ENCODE data around the gene SLC22A6.
"Not testable (repeated sequence)": the region's sequence is repeated elsewhere in the genome, so short reads cannot be mapped to it uniquely, and the experiment has no call there.

The SLC22A6 gene

GRCh38 chr11:62985041-62985750 lies 429 bp upstream of the SLC22A6 start:
- DNase-seq (ENCODE audit: low read depth in 1 of 2, low spot score in 1 of 2) = no peak

DNA sequence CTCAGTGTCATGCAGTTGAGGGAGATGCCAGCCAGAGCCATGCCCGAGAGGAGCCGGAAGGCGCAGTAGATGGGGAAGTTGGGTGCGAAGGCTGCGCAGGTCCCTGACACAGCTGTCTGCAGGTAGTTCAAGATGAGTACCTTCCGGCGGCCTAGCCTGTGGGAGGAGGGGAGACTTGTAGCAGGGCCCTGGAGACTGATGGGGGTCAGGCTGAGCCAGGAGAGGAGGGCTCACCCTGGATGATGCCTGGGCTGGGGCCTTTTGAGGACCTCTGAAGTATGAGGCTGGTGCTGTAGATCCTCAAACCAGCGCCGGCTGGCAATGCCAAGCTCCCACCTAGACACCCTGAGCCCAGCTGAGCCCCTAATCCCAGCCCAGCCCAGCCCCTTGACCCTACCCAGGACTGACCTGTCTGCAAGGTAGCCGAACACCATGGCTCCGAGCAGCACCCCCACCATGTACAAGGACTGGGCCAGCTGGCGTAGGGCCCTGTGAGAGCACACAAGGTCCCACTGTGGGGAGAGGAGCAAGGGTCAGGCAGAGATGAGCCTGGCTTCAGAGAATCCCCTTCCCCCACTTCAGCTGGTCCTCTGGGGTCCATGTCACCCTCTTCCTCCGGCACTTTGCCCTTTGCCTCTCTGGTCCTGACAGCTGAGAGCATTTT lies 1.1 kb downstream of the SLC22A6 start:
- DNase-seq (ENCODE audit: low read depth in 1 of 2, low spot score in 1 of 2) = no peak

DNA sequence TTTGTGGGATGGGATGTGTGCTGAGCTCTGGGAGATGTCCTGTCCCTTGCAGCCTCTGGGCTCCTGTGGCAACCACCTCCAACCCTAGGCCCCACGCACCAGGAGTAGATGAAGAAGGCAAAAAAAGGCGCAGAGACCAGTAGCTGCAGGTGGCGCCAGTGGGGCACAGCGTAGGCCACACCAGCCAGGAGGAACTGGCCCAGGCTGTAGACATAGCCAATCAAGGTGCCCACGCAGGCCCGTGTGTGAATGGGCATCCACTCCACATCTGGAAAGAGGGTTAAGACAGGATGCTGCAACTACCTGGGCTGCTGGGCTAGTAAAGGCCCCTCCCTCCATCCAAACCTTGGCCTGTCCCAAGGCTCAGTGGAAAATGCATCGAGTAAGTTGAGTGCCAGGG lies 3.0 kb downstream of the SLC22A6 start:
- no peak for DNase-seq (ENCODE audit: low read depth in 1 of 2, low spot score in 1 of 2)

DNA sequence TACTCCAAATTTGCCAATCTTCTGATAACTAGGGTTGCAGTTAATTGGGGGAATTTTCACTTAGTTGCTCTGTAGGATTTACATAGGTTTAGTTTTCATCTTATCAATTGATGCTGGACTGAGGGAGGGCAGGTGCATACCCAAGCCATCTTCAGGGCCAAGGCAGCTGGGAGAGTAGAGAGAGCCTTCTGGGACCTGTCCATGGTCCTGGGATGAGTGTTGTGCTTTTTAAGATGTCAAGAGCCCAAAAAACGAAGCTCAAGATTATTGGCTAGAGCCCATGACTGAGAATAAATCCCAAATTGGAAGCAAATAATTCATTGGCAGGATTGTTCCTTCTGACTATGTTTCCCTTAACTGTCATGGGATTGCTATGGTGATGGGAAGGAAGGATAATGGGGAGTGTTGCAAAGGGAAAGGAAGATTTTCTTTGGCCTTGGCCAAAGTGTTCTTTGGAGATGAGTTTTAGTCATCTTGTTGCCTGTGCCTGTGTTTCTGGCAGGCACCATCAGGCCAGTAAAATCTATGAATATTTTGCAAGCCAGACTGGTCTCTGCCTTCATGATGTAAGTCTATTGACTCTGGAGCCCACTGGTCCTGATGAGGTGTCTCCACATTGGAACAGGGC lies 4.5 kb downstream of the SLC22A6 start:
- no peak for DNase-seq (ENCODE audit: low read depth in 1 of 2, low spot score in 1 of 2)

DNA sequence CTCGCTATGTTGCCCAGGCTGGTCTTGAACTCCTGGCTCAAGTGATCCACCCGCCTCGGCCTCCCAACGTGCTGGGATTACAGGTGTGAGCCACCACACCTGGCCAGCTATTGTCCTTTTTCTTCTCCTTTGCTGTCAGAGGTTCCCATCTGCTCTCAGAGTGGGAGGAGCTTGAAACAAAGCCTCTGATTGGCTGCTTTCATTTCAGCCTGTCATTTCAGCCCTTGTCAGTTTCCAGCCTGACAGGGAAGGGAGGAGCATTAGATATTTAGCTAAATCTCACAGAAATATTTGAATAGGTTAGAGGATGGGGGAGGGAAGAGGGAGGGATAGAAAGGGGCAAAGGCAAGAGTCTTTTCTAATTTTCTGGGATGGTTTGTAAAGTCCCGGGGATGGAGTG lies 8.7 kb downstream of the SLC22A6 start:
- no peak for DNase-seq (ENCODE audit: low read depth in 1 of 2, low spot score in 1 of 2)

DNA sequence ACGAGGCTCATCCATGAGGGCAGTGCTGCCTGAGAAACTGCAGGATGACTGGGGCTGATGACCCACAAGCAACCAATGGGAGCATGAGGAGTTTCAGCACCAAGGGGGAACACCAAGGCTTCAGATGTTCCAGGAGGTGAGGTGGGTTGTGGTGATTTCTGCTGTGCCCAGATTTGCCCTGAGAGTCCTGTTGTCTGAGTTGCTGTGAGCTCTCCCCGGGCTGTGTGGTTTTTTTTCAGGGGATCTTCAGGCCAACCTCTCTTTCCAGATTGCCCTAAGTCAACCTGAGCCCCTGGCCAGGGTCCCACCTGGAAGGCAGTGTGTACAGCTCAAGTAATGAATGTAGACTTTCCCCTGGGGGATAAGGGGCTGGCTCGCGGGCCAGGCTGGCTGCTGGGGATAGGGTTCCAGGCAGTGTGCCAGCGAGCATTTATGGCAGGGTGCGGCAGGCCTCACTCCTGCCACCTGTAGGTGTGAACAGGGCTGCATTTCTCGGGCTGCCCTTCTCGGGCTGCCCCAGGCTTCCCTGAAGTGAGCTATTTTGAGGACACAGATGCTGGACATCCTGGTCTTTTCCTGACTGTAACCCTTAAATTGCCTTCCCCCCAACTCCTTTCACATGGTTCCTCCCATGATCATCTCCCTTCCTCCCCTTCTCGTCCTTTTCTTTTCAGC lies 9.8 kb downstream of the SLC22A6 start:
- DNase-seq (ENCODE audit: low read depth in 1 of 2, low spot score in 1 of 2) = no peak

- no peak for DNase-seq (ENCODE audit: low read depth in 1 of 2, low spot score in 1 of 2)
Measured at GRCh38 chr11:62965574-62965973, 19.2 kb downstream of the SLC22A6 start.

GRCh38 chr11:62962391-62962790 lies 22.4 kb downstream of the SLC22A6 start:
- no peak for DNase-seq (ENCODE audit: low read depth in 1 of 2, low spot score in 1 of 2)

DNA sequence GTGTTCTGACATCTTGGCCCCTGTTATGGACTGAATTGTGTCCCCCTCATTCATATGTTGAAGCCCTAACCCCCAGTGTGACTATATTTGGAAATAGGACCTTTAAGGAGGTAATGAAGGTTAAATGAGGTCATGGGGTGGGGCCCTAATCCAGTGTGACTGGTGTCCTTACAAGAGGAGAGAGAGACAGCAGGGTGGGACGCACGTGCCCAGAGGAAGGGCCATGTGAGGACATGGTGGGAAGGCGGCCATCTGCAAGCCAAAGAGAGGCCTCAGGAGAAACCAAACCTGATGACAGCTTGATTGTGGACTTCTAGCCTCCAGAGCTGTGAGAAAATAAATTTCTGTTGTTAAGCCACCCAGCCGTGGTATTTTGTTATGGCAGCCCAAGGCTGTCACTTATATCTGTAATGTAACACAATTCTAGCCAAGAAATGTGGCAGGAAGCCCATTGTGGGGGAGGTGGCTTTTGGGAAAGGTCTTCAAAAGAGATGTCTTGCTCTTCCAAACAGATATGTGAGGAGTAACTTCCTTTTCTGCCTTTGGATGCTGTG lies 23.7 kb downstream of the SLC22A6 start:
- no peak for DNase-seq (ENCODE audit: low read depth in 1 of 2, low spot score in 1 of 2)

DNA sequence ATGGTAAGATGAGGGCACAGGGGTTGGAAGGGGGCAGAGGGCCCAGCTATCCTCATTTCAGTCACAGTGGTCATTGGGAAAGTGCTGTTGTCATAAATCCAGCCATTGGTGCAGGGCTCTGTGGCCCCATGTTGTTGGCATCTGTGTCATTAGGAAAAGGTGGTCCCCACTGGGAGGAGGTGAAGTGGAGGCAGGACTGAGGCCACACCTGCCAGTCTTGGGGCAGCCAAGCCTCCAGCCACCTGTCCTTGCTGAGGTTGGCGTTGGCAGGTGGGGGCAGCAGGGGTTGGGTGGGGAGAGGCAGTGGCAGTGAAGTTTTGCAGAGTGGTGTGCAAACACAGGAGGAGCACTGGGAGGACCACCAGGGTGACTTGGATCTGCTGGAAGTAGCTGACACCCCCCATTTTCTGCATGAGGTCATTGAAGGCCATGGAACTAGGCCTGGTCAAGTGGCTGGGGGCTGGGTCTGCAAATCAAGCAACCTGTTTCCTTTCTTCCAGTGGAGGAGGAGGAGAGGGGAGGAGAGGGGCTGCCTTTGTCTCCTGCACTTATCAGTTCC lies 25.3 kb downstream of the SLC22A6 start:
- no peak for DNase-seq (ENCODE audit: low read depth in 1 of 2, low spot score in 1 of 2)

DNA sequence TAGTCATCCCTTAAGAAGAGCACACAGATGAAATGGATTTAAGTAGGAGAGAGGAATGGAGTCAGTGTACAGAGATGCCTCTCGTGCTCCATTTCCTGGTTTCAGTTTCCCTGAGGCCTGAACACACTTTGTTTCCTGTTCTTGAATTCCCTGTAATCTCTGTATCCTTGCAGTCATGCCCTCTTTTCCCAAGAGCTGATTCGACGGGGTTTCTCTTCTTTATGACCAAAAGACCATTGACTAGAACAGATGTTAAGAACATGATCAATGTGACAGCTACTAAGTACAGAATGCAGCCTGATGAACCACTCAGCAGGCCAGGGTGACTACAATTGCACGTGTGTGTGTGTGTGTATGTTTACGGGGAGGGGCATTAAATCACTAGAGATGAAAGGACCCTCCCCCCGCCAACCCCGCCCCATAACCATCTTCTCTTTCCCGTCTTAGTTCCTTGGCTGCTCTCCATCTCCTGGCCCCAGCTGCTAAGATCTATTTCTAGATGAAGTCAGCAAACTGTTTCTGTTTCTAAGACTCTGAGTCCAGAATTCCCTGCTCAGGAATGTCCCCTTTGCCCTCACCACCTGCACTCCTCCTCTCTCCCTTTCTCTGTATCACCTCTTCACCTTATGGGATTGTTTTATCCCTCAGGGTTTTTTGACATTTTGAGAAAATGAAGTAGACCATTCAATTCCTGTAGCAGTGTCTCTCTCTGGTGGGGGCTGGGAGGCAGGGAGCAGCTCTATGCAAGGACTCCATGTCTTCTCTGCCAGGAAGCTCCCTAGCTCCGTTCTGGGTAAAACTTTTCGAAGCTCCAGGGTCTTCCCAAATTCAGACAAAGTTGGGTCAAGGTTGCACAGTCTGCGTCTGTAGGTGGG lies 26.0 kb downstream of the SLC22A6 start:
- DNase-seq (ENCODE audit: low read depth in 1 of 2, low spot score in 1 of 2) = no peak

GRCh38 chr11:62957147-62957546 lies 27.6 kb downstream of the SLC22A6 start:
- no peak for DNase-seq (ENCODE audit: low read depth in 1 of 2, low spot score in 1 of 2)

GRCh38 chr11:62954478-62954877 lies 30.3 kb downstream of the SLC22A6 start:
- DNase-seq (ENCODE audit: low read depth in 1 of 2, low spot score in 1 of 2) = no peak

GRCh38 chr11:62953811-62954210 lies 31.0 kb downstream of the SLC22A6 start:
- no peak for DNase-seq (ENCODE audit: low read depth in 1 of 2, low spot score in 1 of 2)

DNA sequence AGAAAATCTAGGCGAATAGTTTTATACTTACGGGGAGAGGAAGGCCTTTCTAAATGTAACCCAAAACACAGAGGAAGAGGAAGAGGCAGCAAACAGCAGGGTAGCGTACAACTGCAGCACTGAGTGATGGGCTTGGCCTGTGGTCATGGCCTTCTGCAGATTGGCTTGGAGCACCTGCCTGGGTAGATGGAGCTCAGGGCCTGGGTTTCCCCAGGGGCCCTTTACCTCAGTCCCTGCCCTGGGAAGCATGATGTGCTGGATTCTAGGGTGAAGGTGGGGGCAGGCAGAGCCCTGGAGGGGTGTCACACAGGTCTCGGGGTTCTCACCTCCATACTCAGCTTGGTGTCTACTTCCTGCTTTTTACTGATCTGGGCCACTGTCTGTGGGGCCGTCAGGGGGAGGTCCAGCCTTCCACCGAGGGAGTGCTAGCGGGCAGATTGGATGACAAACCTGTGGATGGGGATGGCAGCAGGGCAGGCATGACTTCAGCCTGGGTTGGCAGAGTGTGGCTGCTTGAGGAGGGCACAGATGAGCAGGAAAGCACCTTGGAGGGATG lies 35.9 kb downstream of the SLC22A6 start:
- no peak for DNase-seq (ENCODE audit: low read depth in 1 of 2, low spot score in 1 of 2)

DNA sequence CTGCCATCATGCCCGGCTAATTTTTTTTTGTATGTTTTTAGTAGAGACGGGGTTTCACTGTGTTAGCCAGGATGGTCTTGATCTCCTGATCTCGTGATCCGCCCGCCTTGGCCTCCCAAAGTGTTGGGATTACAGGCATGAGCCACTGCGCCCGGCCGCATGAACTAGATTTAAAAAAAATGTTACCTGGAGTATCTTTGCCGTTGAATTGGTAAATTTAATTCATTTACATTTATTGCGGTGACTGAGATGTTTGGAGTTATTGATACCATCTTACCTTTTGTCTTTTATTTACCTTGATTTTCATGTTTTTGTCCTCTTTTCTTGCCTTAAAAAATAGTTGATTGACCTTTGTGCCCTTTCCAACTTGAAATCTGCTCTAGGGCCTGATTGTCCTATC lies 39.2 kb downstream of the SLC22A6 start:
- DNase-seq (ENCODE audit: low read depth in 1 of 2, low spot score in 1 of 2) = not testable (repeated sequence)

DNA sequence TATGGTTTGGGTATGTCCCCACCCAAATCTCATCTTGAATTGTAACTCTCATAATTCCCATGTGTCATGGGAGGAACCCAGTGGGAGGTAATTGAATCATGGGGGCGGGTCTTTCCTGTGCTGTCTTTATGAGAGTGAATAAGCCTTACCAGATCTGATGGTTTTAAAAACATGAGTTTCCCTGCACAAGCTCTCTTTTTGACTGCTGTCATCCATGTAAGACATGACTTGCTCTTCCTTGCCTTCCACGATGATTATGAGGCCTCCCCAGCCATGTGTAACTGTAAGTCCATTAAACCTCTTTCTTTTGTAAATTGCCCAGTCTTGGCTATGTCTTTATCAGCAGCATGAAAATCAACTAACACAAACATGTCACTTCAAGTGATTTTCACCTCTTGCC lies 47.2 kb downstream of the SLC22A6 start:
- DNase-seq (ENCODE audit: low read depth in 1 of 2, low spot score in 1 of 2) = not testable (repeated sequence)

GRCh38 chr11:62934496-62934785 lies 50.3 kb downstream of the SLC22A6 start:
- DNase-seq (ENCODE audit: low read depth in 1 of 2, low spot score in 1 of 2) = no peak

DNA sequence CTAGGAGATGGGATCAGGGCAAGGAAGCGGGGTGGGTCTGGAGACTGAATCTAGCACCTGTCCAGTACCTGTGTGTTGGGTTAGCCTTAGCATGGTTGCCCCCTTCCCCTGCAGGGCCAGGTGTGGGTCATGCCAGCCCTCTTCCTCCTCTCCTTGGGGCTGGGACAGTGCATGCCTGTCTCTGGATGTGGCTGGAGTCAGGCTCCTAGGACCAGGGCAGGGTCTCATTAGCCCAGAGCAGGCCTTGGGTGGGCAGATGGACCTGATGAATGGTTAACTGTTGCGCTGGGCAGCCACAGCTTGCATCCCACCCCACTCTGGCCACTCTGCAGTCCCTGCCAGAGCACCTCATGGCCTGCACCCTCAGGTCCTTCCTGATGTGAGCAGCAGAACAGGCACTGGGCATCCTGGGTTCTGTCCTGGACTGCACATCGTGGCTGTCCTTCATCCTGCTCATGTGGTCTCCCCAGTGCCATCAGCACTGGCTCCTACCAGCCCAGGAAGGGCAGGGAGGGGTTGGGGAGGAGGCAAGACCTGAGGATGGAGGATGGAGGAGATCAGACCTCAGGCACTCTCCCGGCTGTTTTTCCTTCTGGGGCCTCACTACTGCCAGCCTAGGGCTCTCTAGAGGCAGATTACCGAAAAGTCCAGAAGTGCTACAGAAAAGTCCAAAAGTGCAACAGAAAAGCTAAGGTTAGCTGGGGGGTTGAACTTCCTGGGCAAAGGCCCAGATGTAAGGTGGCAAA lies 50.8 kb downstream of the SLC22A6 start:
- no peak for DNase-seq (ENCODE audit: low read depth in 1 of 2, low spot score in 1 of 2)

GRCh38 chr11:62933285-62933684 lies 51.5 kb downstream of the SLC22A6 start:
- no peak for DNase-seq (ENCODE audit: low read depth in 1 of 2, low spot score in 1 of 2)

Data from activated CD4-positive, alpha-beta T cell treated with anti-CD3 and anti-CD28 coated beads, Interleukin-2, amount 50 U/mL, for 24 hours (primary cell).